GM19035 (cell line): ENCODE results near the gene ANO9.
A peak's percentile ranks its signal among the peaks of the same experiment; 100 is the strongest.
"Not testable (repeated sequence)": the region's sequence is repeated elsewhere in the genome, so short reads cannot be mapped to it uniquely, and the experiment has no call there.

Experiments
- ATAC-seq: cut with Tn5 transposase; IDR thresholded peaks from one replicate; pipeline ENCODE4 v1.9.1; 2021; ENCODE audit not compliant: unreplicated experiment

Gene ANO9

DNA sequence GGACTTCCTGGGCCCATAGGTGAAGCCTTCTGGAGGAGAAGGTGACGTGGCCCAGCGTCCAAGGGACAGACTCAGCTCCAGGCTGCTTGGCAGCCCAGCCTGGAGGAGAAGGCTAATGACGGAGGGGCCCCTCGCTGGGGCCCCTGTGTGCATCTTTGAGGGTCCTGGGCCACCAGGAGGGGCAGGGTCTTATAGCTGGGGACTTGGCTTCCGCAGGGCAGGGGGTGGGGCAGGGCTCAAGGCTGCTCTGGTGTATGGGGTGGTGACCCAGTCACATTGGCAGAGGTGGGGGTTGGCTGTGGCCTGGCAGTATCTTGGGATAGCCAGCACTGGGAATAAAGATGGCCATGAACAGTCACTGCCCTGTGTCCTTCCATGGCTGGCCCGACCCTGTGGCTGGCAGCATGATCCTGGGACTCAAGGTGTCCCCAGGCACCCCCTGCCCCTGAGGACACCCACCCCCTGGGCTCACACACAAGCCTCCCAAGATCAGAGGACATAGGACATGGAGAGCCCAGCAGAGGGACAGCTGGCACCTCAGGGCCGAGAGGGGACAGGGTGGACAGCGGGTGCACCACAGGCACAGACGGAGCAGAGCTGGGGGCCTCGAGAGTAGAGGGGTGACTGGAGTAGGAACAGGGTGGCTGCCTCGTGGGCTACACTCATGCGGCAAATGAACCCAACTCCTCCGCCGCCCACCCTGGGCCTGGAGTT, 37.1 kb downstream of the ANO9 start:
- no peak for ATAC-seq

DNA sequence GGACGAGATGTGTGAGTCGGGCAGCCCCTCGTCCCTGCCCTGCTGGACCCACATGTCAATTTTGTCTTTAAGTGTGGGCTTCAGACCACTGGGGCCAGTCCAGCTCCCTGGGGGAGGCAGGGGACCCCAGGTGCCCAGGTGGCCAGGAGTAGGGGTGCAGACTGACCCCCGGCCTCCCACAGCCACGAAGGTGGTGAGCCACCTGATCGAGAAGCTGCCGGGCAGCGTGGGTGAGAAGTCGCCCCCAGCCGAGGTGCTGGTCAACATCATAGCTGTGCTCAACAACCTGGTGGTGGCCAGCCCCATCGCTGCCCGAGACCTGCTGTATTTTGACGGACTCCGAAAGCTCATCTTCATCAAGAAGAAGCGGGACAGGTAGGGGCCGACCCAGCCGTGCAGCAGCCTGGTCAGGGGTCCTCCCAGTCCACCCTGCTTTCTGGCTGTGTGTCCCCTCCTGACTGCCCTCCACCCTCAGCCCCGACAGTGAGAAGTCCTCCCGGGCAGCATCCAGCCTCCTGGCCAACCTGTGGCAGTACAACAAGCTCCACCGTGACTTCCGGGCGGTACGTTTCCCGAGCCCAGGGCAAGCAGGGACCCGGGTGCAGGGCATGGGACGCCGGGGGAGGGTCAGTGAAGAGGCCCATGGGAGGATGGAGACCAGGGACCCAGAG, 37.9 kb downstream of the ANO9 start:
- ATAC-seq, result no peak

DNA sequence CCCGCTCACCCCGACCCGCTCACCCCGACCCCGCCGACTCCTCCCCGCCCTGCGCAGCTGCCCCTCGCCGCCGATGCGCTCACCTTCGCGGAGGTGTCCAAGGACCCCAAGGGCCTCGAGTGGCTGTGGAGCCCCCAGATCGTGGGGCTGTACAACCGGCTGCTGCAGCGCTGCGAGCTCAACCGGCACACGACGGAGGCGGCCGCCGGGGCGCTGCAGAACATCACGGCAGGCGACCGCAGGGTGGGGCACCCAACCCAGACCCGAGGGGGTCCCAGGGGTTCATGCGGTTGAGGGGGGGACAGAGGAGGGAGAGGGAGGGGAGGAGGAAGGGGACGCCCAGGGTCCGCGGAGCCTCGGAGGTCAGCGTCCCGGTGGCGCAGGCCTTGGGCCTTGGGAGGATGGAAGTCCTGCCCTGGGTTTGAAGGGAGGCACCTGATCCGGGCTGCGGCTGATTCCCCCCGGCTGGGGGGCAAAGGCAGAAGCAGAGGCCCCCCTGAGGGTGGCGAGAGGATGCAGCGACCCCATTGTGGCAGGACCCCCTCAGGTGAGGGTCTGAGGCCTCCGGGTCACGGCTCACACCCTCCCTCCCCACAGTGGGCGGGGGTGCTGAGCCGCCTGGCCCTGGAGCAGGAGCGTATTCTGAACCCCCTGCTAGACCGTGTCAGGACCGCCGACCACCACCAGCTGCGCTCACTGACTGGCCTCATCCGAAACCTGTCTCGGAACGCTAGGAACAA, 38.6 kb downstream of the ANO9 start:
- ATAC-seq, result no peak

DNA sequence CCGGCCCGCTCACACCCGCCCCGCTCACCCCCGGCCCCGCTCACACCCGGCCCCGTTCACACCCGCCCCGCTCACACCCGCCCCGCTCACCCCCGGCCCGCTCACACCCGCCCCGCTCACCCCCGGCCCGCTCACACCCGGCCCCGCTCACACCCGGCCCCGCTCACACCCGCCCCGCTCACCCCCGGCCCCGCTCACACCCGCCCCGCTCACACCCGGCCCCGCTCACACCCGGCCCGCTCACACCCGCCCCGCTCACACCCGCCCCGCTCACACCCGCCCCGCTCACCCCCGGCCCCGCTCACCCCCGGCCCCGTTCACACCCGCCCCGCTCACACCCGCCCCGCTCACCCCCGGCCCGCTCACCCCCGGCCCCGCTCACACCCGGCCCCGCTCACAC, 40.6 kb downstream of the ANO9 start:
- not testable (repeated sequence) for ATAC-seq

DNA sequence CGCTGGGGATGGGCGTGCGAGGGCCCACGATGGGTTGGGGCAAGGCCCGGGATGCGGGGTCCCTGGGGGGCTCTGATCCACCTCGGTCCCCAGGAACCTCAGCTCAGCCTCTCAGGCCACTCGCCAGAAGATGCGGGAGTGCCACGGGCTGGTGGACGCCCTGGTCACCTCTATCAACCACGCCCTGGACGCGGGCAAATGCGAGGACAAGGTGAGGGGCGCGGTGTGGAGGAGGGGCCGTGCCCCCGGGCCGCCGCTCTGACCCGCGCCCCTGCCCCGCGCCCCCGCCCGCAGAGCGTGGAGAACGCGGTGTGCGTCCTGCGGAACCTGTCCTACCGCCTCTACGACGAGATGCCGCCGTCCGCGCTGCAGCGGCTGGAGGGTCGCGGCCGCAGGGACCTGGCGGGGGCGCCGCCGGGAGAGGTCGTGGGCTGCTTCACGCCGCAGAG, 41.5 kb downstream of the ANO9 start:
- no peak for ATAC-seq

DNA sequence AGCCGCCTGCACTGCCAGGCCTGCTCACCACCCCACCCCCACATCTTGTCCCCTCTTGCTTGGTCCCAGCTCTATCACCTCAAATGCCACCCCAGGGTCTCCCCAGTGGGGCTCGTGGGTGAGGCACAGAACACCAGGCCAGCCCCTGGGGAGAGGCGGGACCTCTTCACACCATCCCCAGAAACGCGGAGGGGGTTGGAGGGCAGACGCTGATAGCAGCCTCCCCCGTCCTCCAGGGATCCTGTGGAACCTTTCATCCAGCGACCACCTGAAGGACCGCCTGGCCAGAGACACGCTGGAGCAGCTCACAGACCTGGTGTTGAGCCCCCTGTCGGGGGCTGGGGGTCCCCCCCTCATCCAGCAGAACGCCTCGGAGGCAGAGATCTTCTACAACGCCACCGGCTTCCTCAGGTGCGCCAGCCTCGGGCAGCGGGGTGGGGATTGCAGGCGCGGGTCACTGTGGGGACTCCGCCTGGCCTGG, 42.0 kb downstream of the ANO9 start:
- no peak for ATAC-seq

DNA sequence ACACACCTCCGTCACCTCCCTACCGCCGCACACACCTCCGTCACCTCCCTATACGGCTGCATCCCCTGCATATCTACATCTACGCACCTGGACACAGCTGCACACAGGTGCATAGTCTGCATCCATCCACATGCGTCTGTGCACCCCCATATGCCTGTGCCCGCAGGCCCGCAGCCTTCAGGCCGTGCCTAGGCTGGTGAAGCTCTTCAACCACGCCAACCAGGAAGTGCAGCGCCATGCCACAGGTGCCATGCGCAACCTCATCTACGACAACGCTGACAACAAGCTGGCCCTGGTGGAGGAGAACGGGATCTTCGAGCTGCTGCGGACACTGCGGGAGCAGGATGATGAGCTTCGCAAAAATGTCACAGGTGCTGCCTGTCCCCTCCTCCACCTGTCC, 43.0 kb downstream of the ANO9 start:
- ATAC-seq, result no peak

DNA sequence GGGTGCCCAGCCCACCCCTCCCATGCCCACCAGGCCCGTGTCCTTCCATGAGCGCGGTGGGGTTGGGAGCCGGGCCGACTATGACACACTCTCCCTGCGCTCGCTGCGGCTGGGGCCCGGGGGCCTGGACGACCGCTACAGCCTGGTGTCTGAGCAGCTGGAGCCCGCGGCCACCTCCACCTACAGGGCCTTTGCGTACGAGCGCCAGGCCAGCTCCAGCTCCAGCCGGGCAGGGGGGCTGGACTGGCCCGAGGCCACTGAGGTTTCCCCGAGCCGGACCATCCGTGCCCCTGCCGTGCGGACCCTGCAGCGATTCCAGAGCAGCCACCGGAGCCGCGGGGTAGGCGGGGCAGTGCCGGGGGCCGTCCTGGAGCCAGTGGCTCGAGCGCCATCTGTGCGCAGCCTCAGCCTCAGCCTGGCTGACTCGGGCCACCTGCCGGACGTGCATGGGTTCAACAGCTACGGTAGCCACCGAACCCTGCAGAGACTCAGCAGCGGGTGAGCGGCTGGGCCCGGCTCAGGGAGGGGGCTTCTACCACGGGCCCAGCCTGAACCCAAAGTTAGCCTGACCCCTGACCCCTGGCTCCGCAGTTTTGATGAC, 44.8 kb downstream of the ANO9 start:
- ATAC-seq, result peak; percentile 74

DNA sequence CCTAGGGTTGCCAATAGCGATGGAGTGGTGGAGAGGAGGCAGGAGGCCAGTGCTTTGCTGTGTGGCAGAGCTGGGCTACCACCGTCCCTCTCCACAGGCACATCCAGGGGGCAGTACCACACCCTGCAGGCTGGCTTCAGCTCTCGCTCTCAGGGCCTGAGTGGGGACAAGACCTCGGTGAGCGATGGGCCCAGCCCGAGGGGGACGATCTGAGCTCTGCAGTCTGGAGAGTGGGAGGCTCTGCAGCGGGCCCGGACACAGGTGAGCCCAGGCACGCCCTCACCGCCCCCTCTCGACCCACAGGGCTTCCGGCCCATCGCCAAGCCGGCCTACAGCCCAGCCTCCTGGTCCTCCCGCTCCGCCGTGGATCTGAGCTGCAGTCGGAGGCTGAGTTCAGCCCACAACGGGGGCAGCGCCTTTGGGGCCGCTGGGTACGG, 45.3 kb downstream of the ANO9 start:
- peak; percentile 16 for ATAC-seq

DNA sequence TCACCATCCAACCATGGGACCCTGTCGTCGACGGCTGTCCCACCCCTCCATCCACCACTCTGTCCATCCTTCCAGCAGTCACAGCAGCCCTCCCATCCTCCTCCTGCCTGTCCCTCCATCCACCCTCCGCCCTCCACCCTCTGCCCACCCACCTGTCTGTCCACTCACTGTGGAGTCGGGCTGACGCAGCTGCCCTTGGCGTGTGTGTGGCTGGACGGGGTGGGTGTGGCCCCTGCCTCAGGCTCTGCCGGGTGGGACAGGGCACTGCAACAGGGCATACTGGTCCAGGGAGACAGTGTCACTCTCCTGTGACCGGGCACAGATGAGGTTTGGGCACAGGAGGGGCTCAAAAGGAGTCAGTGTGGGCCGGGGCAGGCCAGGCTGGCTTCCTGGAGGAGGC, 45.9 kb downstream of the ANO9 start:
- no peak for ATAC-seq

DNA sequence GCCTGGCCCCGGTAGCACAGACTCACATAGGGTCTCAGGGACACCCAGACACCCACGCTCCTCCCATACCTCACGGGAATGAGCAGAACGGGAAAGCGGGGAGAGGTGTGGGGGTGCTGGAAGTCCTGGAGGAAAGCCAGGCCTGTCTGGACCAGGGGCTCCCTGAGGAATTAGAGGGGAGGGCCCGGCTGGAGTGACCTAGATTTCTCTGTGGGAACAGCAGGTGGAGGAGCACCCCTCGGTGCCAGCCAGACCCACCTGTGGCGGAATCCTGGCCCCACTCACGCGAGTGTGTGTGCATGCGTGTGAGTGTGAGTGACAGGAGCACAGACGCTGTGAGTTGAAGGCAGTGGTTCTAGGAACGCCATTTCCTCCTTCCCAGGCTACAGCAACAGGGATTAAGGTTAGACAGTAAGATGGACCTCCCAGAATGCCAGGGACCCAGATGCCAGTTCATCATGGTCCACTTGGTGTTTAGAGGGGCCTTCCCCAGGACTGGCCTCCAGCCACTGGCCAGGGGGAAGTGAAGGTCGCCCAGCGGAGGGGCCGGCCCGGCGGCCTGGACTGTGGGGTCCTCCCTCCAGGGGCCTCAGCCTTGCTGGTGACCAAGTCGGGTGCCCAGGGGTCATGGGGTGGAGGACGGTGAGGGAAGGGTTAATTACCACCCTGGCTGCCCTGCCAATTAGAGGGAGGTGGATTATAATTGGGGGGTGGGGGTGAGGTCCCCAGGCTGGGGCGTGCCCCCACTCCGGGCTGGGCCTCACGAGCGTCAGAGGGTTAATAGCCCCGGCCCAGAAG, 46.8 kb downstream of the ANO9 start:
- no peak for ATAC-seq

DNA sequence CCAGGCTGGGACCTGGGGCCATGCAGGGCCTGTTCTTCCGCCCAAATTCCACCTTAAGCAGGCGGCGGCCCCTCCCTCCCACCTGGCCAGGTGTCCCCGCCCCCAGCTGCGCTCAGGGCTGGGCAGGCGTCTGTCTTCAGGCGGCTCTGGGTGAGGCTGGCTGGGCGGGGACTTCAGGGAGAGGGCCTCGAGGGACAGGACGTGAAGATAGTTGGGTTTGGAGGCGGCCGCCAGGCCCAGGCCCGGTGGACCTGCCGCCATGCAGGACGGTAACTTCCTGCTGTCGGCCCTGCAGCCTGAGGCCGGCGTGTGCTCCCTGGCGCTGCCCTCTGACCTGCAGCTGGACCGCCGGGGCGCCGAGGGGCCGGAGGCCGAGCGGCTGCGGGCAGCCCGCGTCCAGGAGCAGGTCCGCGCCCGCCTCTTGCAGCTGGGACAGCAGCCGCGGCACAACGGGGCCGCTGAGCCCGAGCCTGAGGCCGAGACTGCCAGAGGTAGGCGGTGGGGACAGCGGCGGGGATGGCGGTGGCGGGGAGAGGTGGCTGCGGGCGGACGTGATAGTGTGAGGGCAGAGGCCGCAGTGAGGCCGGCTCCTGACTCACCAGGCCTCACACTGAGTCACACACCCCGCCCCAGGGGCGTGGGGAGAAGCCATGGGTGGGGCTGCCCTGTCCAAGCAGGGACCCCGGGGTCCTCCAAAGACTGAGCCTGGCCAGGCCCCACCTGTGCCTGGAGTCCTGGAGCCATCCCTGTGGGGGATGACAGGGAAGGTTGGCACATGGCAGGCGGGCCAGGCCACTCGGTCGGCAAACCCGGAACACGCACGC, 47.6 kb downstream of the ANO9 start, which contains the start of gene PKP3:
PKP3 (plus strand) TSS at position 176 of the 824 bp plus-strand sequence; CDS start at position 260, 84 bp downstream.
- ATAC-seq, result no peak

DNA sequence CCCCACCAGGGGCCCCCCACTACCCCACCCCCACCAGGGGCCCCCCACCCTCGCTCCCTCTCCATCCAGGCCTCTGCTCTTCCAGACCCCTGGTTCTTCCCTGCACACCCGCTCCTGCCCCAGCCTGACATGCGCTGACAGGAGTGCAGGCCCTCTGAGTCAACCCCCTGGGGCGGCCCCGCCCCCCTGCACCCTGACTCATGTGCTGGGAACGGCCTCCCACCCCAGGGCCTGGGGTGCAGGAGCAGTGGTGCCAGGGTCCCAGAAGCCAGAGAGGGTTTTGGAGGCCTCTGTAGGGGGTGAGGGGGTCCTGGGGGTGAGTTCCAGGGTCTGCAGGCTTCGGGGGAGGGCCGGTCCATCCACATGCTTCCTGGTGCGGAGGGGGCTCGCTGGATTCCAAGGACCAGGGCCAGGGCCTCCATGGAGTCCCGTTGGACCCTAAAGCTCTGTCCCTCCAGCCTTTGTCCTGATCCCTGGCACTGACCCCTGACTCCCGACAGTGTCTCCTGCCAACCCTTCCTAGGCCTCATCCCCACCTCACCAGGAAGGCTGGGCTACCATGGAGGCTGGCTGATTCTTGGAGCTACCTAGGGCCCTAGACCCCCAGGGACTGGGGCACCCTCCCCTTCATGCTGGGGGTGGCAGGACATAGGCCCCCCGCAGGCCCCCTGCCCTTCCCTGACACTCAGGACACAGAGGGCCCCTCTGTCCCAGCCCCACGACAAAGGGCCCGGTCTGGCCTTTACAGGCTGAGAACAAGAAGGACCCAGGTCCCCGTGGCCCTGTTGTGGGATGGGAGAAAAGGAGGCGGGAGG, 48.4 kb downstream of the ANO9 start:
- no peak for ATAC-seq

DNA sequence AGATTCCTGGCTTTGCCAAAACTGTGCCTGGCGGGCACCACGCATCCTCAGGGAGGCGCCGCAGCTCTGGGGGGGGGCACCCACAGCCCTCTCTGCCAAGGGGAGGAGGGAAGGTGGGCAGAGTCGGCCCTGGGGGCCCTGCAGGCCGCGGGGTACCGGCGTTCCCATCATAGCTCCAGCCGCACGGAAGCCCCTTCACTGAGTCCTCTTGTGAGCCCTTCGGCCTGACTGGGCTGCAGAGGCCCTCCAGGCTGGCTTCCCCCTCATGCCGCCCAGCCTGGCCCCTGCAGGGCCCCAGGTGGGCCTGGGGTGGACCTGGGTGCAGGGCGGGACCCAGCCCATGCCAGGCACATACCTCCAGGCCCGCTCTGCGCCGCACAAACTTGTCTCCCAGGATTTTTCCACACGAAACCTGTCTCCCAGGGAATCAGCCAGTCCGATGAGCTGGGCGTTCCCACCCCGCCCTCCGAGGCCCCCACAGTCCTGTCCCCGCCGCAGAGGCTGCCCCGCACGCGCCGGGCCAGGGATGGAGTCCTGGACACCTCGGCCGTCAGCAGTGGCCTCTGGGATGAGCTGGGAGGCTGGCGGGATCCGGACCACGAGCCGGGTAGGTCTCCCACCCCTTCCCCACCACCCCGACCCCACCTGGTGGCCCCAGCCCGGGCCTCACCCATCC, 49.6 kb downstream of the ANO9 start:
- no peak for ATAC-seq

DNA sequence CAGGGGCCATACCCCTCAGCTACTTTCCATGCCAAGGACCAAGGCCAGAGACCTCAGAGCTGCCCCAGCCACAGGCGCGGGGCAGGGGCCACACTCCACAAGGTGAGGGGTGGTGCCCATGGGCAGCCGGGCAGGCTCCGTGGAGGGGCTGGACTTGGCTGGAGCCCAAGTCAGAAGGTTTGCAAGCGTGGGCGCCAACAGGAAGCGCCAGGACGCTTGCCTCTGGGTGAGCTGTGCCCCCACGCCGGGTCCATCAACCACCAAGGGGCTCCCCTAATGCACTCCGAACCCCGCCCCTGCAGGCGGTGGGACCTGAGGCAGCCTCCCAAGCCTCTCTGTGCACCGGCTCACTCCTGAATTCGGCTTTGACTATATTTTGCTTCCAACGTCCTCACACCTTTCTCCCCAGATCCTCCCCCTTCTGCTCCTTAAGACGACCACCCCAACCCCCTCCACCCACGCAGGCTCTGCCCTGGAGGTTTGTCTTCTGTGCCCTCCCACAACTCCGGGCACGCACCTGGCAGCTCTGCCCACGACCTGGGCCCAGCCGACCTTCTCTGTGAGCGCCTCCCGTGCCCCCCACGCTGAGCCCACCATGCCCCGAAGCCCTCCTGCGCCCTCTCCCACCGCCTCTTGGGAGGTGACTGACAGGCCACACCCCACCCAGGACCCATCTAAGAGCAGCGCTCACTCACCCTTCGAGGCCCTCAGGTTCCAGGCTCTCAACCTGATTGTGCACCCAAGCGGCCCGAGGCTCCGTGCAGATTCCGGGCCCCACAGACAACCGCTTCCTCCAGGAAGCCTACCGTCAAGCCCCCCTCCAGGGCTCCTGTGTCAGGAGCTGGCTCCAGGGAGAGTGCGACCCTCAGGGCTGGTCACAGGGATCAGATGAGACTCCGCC, 50.4 kb downstream of the ANO9 start:
- ATAC-seq, result no peak

DNA sequence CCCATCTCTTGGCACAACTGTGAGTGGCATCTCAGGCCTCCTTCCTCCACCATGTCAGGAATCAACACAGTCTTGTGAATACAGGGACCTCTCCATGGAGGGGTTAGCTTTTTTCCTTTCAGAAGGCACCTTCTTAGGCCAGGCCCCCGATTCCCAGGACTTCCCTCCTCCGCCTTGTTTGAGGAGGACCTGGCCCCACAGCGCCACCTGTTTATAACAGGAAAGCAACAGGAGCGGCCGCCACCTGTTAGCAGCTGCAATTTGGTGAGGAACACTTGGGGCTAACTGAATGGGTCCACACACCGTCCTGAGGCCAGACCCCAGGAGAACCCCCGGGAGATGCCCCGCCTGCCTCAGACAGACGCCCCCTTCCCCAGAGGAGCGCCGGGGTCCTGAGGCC, 51.6 kb downstream of the ANO9 start:
- no peak for ATAC-seq

DNA sequence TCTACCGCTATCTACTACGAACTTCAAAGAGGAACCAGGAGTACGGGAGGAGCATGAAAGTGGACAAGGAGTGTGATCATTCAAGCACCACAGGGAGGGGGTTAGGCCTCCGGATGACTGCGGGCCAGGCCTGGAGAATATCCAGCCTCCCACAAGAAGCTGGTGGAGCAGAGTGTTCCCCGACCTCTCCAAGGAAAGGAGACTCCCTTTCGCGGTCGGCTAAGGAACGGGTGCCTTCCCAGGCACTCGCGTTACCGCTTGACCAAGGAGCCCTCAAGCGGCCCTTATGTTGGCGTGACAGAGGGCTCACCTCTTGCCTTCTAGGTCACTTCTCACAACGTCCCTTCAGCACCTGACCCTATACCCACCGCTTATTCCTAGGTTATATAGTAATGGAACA, 52.4 kb downstream of the ANO9 start:
- ATAC-seq, result not testable (repeated sequence)
